ENCODE measurements around the gene PDCD2.
"Not testable (repeated sequence)": the region's sequence is repeated elsewhere in the genome, so short reads cannot be mapped to it uniquely, and the experiment has no call there.

PDCD2 gene

GRCh38 chr6:170545405-170545804, 39.0 kb downstream of the PDCD2 start:
- no peak for DNase-seq

GRCh38 chr6:170542031-170542719, 42.3 kb downstream of the PDCD2 start:
- no peak for DNase-seq

DNA sequence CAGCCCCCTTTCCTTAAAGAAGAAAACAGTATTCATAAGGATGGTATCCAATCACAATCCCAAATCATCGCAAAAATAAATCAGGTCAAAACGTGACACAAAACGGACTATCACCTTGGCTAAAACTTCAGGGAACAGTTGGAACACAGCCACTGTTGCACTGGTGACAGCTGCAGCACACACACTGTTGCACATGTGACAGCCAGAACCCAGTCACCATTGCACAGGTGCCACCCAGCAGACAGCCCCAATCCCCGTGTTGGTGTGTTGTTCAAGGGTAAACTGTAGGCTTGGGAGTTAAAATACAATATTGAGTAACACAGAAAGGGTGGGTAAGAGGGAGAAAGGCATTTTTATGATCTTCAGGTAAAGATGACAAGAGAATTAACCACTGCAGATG, 47.1 kb downstream of the PDCD2 start:
- no peak for DNase-seq

- no peak for DNase-seq
These were observed 47.8 kb downstream of the PDCD2 start for GRCh38 chr6:170536671-170537070.

DNA sequence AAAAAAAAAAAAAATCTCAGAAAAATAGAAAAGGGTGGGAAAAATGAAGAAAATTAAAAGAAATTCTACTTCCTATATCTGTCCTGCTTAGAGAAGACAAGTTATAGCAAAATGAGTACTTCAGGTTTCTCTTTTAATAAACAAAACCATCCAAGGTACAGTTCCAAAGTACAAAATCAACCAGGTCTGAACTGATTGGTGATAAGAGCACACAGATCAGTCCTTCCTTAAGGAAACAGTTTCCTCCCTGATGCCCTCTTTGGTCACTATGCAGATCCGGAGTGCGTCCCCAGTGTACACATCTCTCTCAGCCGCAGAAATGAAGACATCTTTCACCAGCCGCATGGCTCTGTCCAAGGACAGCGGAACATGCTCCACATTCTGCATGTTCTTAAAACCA, 49.4 kb downstream of the PDCD2 start:
- DNase-seq: no peak

- DNase-seq: no peak
These were observed 50.6 kb downstream of the PDCD2 start for GRCh38 chr6:170533792-170534191.

DNA sequence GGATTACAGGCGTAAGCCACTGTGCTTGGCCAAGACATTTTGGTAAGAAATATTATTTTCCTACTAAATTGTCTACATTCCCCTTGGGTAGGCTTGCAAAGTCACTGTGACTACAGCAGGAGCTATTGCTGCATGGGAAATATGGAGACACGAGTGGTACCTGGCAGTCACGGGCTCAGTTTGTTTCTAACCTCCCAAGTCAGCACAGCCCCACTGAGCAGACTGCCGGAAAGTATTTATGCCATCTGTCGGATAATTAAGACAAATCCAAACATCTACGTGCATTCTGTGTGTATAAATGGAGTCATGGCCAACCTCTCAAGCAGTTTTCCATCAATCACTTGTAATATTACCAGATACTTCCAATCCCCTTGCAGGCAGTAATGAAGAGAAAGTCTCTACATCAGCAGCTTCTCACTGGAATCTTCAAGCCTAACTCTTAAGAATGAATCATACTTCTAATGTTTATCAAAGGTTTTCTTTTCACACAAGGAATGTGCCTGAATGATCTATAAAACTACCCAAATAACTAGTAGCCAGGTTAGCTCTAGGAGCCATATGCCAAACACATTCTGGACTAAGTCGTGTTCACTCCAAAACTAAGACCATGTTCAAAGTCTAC, 51.5 kb downstream of the PDCD2 start:
- no peak for DNase-seq

DNA sequence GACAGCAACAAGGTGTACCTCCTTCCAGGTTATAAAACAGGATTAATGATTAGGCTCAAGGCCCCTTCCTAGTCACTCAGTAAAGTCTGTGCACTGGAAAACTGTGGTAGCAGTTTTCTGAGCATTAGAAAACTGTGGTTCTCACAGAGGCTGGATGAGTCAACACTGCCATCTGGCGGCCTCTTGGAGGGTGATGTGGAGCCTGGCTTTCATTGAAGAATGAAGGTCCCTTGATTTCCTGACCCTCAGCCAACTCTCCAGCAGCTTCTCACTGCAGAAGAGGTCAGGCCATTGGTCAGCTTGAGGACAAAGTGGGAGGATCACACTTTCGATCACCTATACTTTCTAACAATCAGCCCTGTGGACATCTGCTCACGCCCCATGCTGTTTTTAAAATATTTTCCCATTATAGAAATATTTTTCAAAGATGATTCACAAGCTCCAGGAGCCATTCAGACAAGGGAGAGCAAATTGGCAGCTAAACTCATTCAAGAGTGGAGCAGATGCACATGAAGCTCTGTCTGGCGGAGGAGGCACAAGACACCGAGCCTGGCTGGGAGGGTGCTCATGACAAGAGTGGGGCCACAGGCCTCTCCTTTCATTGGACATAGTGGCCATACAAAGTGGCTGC, 54.5 kb downstream of the PDCD2 start:
- DNase-seq: peak; percentile 58

DNA sequence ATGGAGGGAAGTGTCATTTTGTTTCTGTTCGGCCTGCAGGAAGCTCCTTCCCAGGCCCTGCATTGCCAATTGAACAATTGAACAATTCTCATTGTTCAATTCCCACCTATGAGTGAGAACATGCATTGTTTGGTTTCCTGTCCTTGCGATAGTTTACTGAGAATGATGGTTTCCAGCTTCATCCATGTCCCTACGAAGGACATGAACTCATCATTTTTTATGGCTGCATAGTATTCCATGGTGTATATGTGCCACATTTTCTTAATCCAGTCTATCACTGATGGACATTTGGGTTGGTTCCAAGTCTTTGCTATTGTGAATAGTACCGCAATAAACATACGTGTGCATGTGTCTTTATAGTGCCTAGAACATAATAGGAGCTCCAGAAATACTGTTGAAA, 56.4 kb downstream of the PDCD2 start:
- DNase-seq: not testable (repeated sequence)

DNA sequence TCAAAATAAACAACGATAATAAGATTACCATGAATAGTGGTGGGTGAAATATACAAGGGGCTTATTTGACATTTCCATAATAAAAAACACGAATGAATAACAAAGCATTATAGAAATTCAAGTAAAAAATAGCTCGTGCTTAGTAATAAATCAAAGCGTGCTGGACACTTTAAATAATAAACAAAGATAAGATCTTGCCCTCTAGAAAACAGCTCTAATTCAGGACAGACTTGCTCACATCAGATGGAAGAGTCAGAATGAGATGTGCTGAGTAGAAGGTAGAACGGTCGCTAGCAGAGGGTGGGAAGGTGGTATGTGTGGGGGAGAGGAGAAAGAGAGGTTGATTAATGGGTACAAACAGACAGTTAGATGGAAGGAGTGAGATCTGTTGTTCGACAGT, 58.6 kb downstream of the PDCD2 start:
- DNase-seq: no peak
